Lower lobe of right lung (tissue), 2 donors: ENCODE results near the gene KIFC3. TPM values are rescaled to one million over a fixed set of nuclear protein-coding genes. Genes with fewer than 3 reads are reported as not detected.
"Not testable (repeated sequence)": the region's sequence is repeated elsewhere in the genome, so short reads cannot be mapped to it uniquely, and the experiment has no call there.

ENCODE experiments used
- ATAC-seq, 2 donors: fragments of 200-7000 bp; cut with Tn5 transposase; one replicate each; pipeline ENCODE4 v1.9.1; 2020 to 2022; ENCODE audit warnings: mild to moderate bottlenecking in 2 of 2, moderate library complexity in 2 of 2
- DNase-seq: peaks from one replicate; pipeline ENCODE4 v3.0.0-alpha.2; 2020
- H3K27ac ChIP-seq: fragments of 200-600 bp; one replicate; pipeline ENCODE4 v1.8.0; 2022
- H3K27me3 ChIP-seq: fragments of 200-600 bp; one replicate; pipeline ENCODE4 v1.8.0; 2022; ENCODE audit warnings: low read depth
- H3K36me3 ChIP-seq: fragments of 200-600 bp; one replicate; pipeline ENCODE4 v1.8.0; 2022; ENCODE audit warnings: mild to moderate bottlenecking
- H3K4me1 ChIP-seq: fragments of 200-600 bp; one replicate; pipeline ENCODE4 v1.8.0; 2022
- H3K4me3 ChIP-seq: fragments of 200-600 bp; one replicate; pipeline ENCODE4 v1.8.0; 2022; ENCODE audit warnings: mild to moderate bottlenecking
- H3K9me3 ChIP-seq: fragments of 200-600 bp; one replicate; pipeline ENCODE4 v1.8.0; 2022
- CTCF ChIP-seq: fragments of 200-600 bp; IDR thresholded peaks from one replicate; pipeline ENCODE4 v1.8.0; 2022; ENCODE audit warnings: antibody characterized with exemption, mild to moderate bottlenecking
- intact Hi-C: fragments of 100-400 bp; cut with DNase I; formaldehyde crosslinking; loops from one replicate; pipeline ENCODE4 v1.11.0; 2022
- microRNA-seq: library from miRNA; unstranded; fragments of <30 nt; microRNA quantifications from one replicate; pipeline ENCODE4 v1.2.0, GENCODE V29; 2020; ENCODE audit warnings: borderline number of aligned reads
- total RNA-seq: library from RNA; stranded (reverse); fragmentation: NEBNext Ultra II Directional; extraction: Animal tissue kit (Norgen Biotek cat#: 25700); gene quantifications from one replicate; pipeline ENCODE4 v1.2.1, GENCODE V29; 2021
- donor health status: DM: no; HTN: yes; CAD: no; lungs with severe emphysema.

The KIFC3 gene
- total RNA-seq, 1 donor from 2014 or later: 70.9 TPM

GRCh38 chr16:57713596-57713995 lies 88.7 kb downstream of the KIFC3 start:
- peaks cover 8% of the 10 kb centered on the region for H3K27me3 ChIP-seq
- H3K4me1 ChIP-seq: no peaks in the 10 kb centered on the region
- no peaks in the 10 kb centered on the region for H3K9me3 ChIP-seq
- DNase-seq (no peak), ATAC-seq (no peak)
- TF ChIP-seq CTCF: no peak
- no peak overlapping the region for H3K27ac ChIP-seq
- H3K4me3 ChIP-seq: no peak overlapping the region
- H3K36me3 ChIP-seq: no peaks in the 10 kb centered on the region
- intact Hi-C loops: no loop called here

- DNase-seq, H3K27me3 ChIP-seq, intact Hi-C loops: not testable (repeated sequence)
Observed at GRCh38 chr16:57712569-57712968, 89.7 kb downstream of the KIFC3 start.

GRCh38 chr16:57711993-57712392 lies 90.3 kb downstream of the KIFC3 start:
- Histone ChIP-seq H3K4me3 (no peak overlapping the region), H3K4me1 (no peaks in the 10 kb centered on the region), H3K9me3 (no peaks in the 10 kb centered on the region), H3K27ac (no peak overlapping the region), H3K27me3 (peaks cover 8% of the 10 kb centered on the region), H3K36me3 (no peaks in the 10 kb centered on the region)
- ATAC-seq (no peak), DNase-seq (no peak)
- intact Hi-C loops: no loop called here
- TF ChIP-seq CTCF: no peak

More at GRCh38 chr16:57712569-57712968, 89.7 kb downstream of the KIFC3 start:
- H3K36me3 ChIP-seq, H3K9me3 ChIP-seq, H3K4me1 ChIP-seq, ATAC-seq, H3K4me3 ChIP-seq, H3K27ac ChIP-seq: not testable (repeated sequence)

DNA sequence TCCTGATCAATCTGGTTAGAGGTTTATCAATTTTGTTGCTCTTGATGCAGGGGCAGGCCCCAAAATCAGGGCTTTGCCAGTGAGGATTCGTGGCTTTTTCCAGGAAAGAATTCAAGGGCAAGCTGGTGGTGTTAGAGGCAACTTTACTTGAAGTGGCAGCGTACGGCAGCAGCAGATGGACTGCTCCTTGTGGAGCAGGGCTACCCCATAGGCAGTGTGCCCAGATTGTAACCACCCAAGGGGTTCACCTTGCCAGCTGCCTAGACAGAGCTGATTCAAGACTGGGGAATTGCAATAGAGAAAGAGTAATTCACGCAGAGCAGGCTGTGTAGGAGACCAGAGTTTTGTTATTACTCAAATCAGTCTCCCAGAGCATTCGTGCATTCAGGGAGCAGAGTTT lies 90.9 kb downstream of the KIFC3 start:
- Histone ChIP-seq H3K9me3 (no peaks in the 10 kb centered on the region), H3K36me3 (no peaks in the 10 kb centered on the region), H3K4me1 (no peaks in the 10 kb centered on the region), H3K27me3 (peaks cover 8% of the 10 kb centered on the region), H3K27ac (no peak overlapping the region), H3K4me3 (no peak overlapping the region)
- ATAC-seq: no peak
- DNase-seq: no peak
- intact Hi-C loops: no loop called here
- no peak for TF ChIP-seq CTCF

- no peak overlapping the region for H3K27ac ChIP-seq
- no peaks in the 10 kb centered on the region for H3K36me3 ChIP-seq
- H3K4me1 ChIP-seq: no peaks in the 10 kb centered on the region
- peaks cover under 1% of the 10 kb centered on the region for H3K27me3 ChIP-seq
- intact Hi-C loops: no loop called here
- no peaks in the 10 kb centered on the region for H3K9me3 ChIP-seq
- TF ChIP-seq CTCF: no peak
- ATAC-seq: no peak
- no peak for DNase-seq
- H3K4me3 ChIP-seq: no peak overlapping the region
Observed at GRCh38 chr16:57709663-57710062, 92.6 kb downstream of the KIFC3 start.

Small RNA genes within 50 kb of the gene (microRNA-seq; reads per million reads assigned to microRNA genes)
- not detected for gene MIR6772

Other genes with a start within 250 kb of the KIFC3 start
- 37.9 TPM for gene ADGRG1, start 173.9 kb downstream of the KIFC3 start, total RNA-seq
- 7.7 TPM for gene ADGRG3, start 134.2 kb downstream of the KIFC3 start, total RNA-seq
- 4.3 TPM for gene DRC7, start 107.7 kb downstream of the KIFC3 start, total RNA-seq
- 18.0 TPM for gene KATNB1, start 66.7 kb downstream of the KIFC3 start, total RNA-seq
- 0.35 TPM for gene CNGB1, start 168.6 kb upstream of the KIFC3 start, total RNA-seq
- gene ZNF319, start 198.2 kb upstream of the KIFC3 start, total RNA-seq: 11.0 TPM
- gene USB1, start 198.9 kb upstream of the KIFC3 start, total RNA-seq: 39.9 TPM
- gene MMP15, start 223.3 kb upstream of the KIFC3 start, total RNA-seq: 21.5 TPM